Endometrial microvascular endothelial cells (primary cell): ENCODE results near the gene RAB27B. TPM values are rescaled to one million over a fixed set of nuclear protein-coding genes. Genes with fewer than 3 reads are reported as not detected.
"Not testable (repeated sequence)": the region's sequence is repeated elsewhere in the genome, so short reads cannot be mapped to it uniquely, and the experiment has no call there.

ENCODE experiments used
- in situ Hi-C: cut with HindIII; loops from 2 replicates; pipeline ENCODE4 v1.10.0; 2017; ENCODE audit warnings: low sequenced_read_pairs, low pct_unique_long_range_greater_than_20kb; ENCODE audit errors: inconsistent ontology term
- total RNA-seq: library from RNA; depleted of rRNA; stranded (reverse); fragments of >200 nt; gene quantifications from one replicate; pipeline ENCODE4 v1.2.3, GENCODE V29; 2015; ENCODE audit errors: inconsistent ontology term

Gene RAB27B
- total RNA-seq, 1 donor from 2014 or later: 0.37 TPM

GRCh38 chr18:54852780-54853675 lies 24.8 kb downstream of the RAB27B start:
- in situ Hi-C loops: no loop called here

GRCh38 chr18:54855050-54855449 lies 26.8 kb downstream of the RAB27B start:
- in situ Hi-C loops: not testable (repeated sequence)

- in situ Hi-C loops: no loop called here
Measured at GRCh38 chr18:54856105-54856646, 27.9 kb downstream of the RAB27B start.

- in situ Hi-C loops: no loop called here
Measured at GRCh38 chr18:54857499-54857898, 29.2 kb downstream of the RAB27B start.

GRCh38 chr18:54859667-54860421 lies 31.6 kb downstream of the RAB27B start:
- in situ Hi-C loops: no loop called here

- in situ Hi-C loops: no loop called here
Measured at GRCh38 chr18:54860941-54861340, 32.7 kb downstream of the RAB27B start.

- in situ Hi-C loops: no loop called here
Measured at GRCh38 chr18:54867131-54867530, 38.9 kb downstream of the RAB27B start.

GRCh38 chr18:54871231-54871630 lies 43.0 kb downstream of the RAB27B start:
- in situ Hi-C loops: no loop called here

GRCh38 chr18:54872681-54873080 lies 44.4 kb downstream of the RAB27B start:
- in situ Hi-C loops: no loop called here

GRCh38 chr18:54873884-54874255 lies 45.6 kb downstream of the RAB27B start:
- in situ Hi-C loops: no loop called here

- in situ Hi-C loops: no loop called here
Measured at GRCh38 chr18:54875063-54875462, 46.8 kb downstream of the RAB27B start.

- in situ Hi-C loops: no loop called here
Measured at GRCh38 chr18:54877076-54877475, 48.8 kb downstream of the RAB27B start.

- in situ Hi-C loops: no loop called here
Measured at GRCh38 chr18:54878159-54878622, 49.9 kb downstream of the RAB27B start.

GRCh38 chr18:54878659-54879358 lies 50.5 kb downstream of the RAB27B start:
- in situ Hi-C loops: no loop called here

- in situ Hi-C loops: no loop called here
Measured at GRCh38 chr18:54879691-54880090, 51.4 kb downstream of the RAB27B start.

- in situ Hi-C loops: no loop called here
Measured at GRCh38 chr18:54880395-54881105, 52.3 kb downstream of the RAB27B start.

- in situ Hi-C loops: no loop called here
Measured at GRCh38 chr18:54881229-54881768, 53.0 kb downstream of the RAB27B start.

- in situ Hi-C loops: no loop called here
Measured at GRCh38 chr18:54882318-54882717, 54.0 kb downstream of the RAB27B start.
